Stromal cell of bone marrow (primary cell): Measurements from ENCODE around the gene MRPL21.
"Not testable (repeated sequence)": the region's sequence is repeated elsewhere in the genome, so short reads cannot be mapped to it uniquely, and the experiment has no call there.

Experiments used
- DNase-seq: peaks from one replicate; pipeline ENCODE4 v3.0.0-alpha.2; 2012; ENCODE audit warnings: low read depth

The MRPL21 gene

GRCh38 chr11:68910965-68911364, 7.3 kb upstream of the MRPL21 start:
- DNase-seq = no peak

- DNase-seq = no peak
These were observed 4.6 kb upstream of the MRPL21 start for GRCh38 chr11:68908273-68908672.

- no peak for DNase-seq
These were observed 2.1 kb upstream of the MRPL21 start for GRCh38 chr11:68905421-68906360.

- no peak for DNase-seq
These were observed 716 bp upstream of the MRPL21 start for GRCh38 chr11:68904248-68904847.

GRCh38 chr11:68900835-68901381, 2.7 kb downstream of the MRPL21 start:
- no peak for DNase-seq

GRCh38 chr11:68897441-68897840, 6.2 kb downstream of the MRPL21 start:
- no peak for DNase-seq

GRCh38 chr11:68896171-68896959, 7.3 kb downstream of the MRPL21 start:
- no peak for DNase-seq

- no peak for DNase-seq
These were observed 10.3 kb downstream of the MRPL21 start for GRCh38 chr11:68893282-68893681.

GRCh38 chr11:68892576-68892975, 11.1 kb downstream of the MRPL21 start:
- DNase-seq = no peak

- no peak for DNase-seq
These were observed 12.2 kb downstream of the MRPL21 start for GRCh38 chr11:68891351-68891948.

GRCh38 chr11:68890490-68891231, 13.0 kb downstream of the MRPL21 start:
- DNase-seq = peak; percentile 74

GRCh38 chr11:68889948-68890446, 13.6 kb downstream of the MRPL21 start:
- peak; percentile 68 for DNase-seq

GRCh38 chr11:68884827-68885226, 18.8 kb downstream of the MRPL21 start:
- not testable (repeated sequence) for DNase-seq

- no peak for DNase-seq
These were observed 21.2 kb downstream of the MRPL21 start for GRCh38 chr11:68882391-68882790.

- DNase-seq = no peak
These were observed 22.3 kb downstream of the MRPL21 start for GRCh38 chr11:68881320-68881719.

GRCh38 chr11:68880851-68881250, 22.8 kb downstream of the MRPL21 start:
- no peak for DNase-seq

GRCh38 chr11:68878022-68878421, 25.6 kb downstream of the MRPL21 start:
- DNase-seq = no peak

- peak; percentile 34 for DNase-seq
These were observed 31.2 kb downstream of the MRPL21 start for GRCh38 chr11:68872216-68873003.

- DNase-seq = no peak
These were observed 33.2 kb downstream of the MRPL21 start for GRCh38 chr11:68870470-68870869.

- no peak for DNase-seq
These were observed 35.3 kb downstream of the MRPL21 start for GRCh38 chr11:68868221-68868835.
